ENCODE measurements around the gene CERS6.

GRCh38 chr2:168521053-168521741 lies 65.1 kb downstream of the CERS6 start:
- TF ChIP-seq CTCF (IDR thresholded peaks at IDR 0.05 in 8 of 11, conservative IDR thresholded peaks at IDR 0.05 in 3 of 11) (no peak), POLR2A (IDR thresholded peaks at IDR 0.05) (no peak), POLR2AphosphoS5 (IDR thresholded peaks at IDR 0.05) (no peak)

All from spleen (tissue), 7 donors.